Neuronal stem cell (in vitro differentiated cells): ENCODE results near the gene UQCRQ.

ENCODE experiments used
- DNase-seq: peaks from one replicate; pipeline ENCODE4 v3.0.0-alpha.2; 2013; ENCODE audit warnings: low spot score
- H2AFZ ChIP-seq: one replicate; pipeline ENCODE4 v1.6.1; 2013; ENCODE audit warnings: mild to moderate bottlenecking, low read length, inconsistent platforms
- H2AK5ac ChIP-seq: 2 replicates; pipeline ENCODE4 v1.6.1; 2013; ENCODE audit warnings: low read depth, mild to moderate bottlenecking, inconsistent platforms, low read length, moderate library complexity, mixed read lengths
- H2BK120ac ChIP-seq: 2 replicates; pipeline ENCODE4 v1.6.1; 2013; ENCODE audit warnings: low read depth, mild to moderate bottlenecking, inconsistent platforms, low read length, moderate library complexity, mixed read lengths
- H2BK12ac ChIP-seq: one replicate; pipeline ENCODE4 v1.6.1; 2013; ENCODE audit warnings: low read length, inconsistent platforms
- H2BK15ac ChIP-seq: 2 replicates; pipeline ENCODE4 v1.6.1; 2013; ENCODE audit warnings: mild to moderate bottlenecking, low read length, inconsistent platforms, mixed read lengths
- H2BK5ac ChIP-seq: one replicate; pipeline ENCODE4 v1.6.1; 2013; ENCODE audit warnings: inconsistent platforms, mild to moderate bottlenecking, low read length, moderate library complexity
- H3K14ac ChIP-seq: one replicate; pipeline ENCODE4 v1.6.1; 2013; ENCODE audit warnings: low read length, inconsistent platforms
- H3K18ac ChIP-seq: 2 replicates; pipeline ENCODE4 v1.6.1; 2013; ENCODE audit warnings: low read length, inconsistent platforms
- H3K23ac ChIP-seq: 2 replicates; pipeline ENCODE4 v1.6.1; 2013; ENCODE audit warnings: low read depth, mild to moderate bottlenecking, mixed read lengths, low read length, inconsistent platforms; ENCODE audit not compliant: poor library complexity
- H3K27ac ChIP-seq: replicated peaks from 3 replicates; pipeline ENCODE4 v1.5.1; 2013; ENCODE audit warnings: low read length, inconsistent platforms
- H3K27me3 ChIP-seq, 3 experiments: 2 replicates each; pipeline ENCODE4 v1.6.1; 2013; ENCODE audit warnings: low read length in 3 of 3, mild to moderate bottlenecking in 2 of 3, inconsistent platforms in 1 of 3, low read depth in 1 of 3, mixed read lengths in 1 of 3, moderate library complexity in 1 of 3; ENCODE audit not compliant: control insufficient read depth in 3 of 3, insufficient read depth in 3 of 3
- H3K36me3 ChIP-seq, 2 donors: replicated peaks in 1 of 2; 2 replicates each; pipeline ENCODE4 v1.6.1; 2013; ENCODE audit warnings: low read length in 2 of 2; ENCODE audit not compliant: control insufficient read depth in 2 of 2, insufficient read depth in 2 of 2
- H3K4ac ChIP-seq: 2 replicates; pipeline ENCODE4 v1.6.1; 2013; ENCODE audit warnings: inconsistent platforms, mild to moderate bottlenecking, low read length, moderate library complexity
- H3K4me1 ChIP-seq, 2 donors: 1 replicate in 1 of 2; 2 replicates in 1 of 2; pipeline ENCODE4 v1.6.1; 2013; ENCODE audit warnings: low read length in 2 of 2, low read depth in 1 of 2; ENCODE audit not compliant: control insufficient read depth in 2 of 2, insufficient read depth in 1 of 2
- H3K4me2 ChIP-seq: one replicate; pipeline ENCODE4 v1.6.1; 2013; ENCODE audit warnings: mild to moderate bottlenecking, low read length, inconsistent platforms; ENCODE audit not compliant: insufficient read depth, poor library complexity, severe bottlenecking
- H3K4me3 ChIP-seq, 2 donors: 2 replicates each; pipeline ENCODE4 v1.5.1; 2013; ENCODE audit warnings: low read length in 2 of 2, mild to moderate bottlenecking in 2 of 2, inconsistent platforms in 1 of 2, moderate library complexity in 1 of 2
- H3K79me1 ChIP-seq: one replicate; pipeline ENCODE4 v1.6.1; 2013; ENCODE audit warnings: low read depth, mild to moderate bottlenecking, inconsistent platforms, low read length, moderate library complexity
- H3K9ac ChIP-seq: one replicate; pipeline ENCODE4 v1.6.1; 2013; ENCODE audit warnings: mild to moderate bottlenecking, low read depth, low read length, inconsistent platforms; ENCODE audit not compliant: poor library complexity
- H3K9me3 ChIP-seq, 2 donors: replicated peaks in 1 of 2; 2 replicates each; pipeline versions ENCODE3 to v1.6.1; 2013; ENCODE audit warnings: low read length in 2 of 2, mild to moderate bottlenecking in 2 of 2, inconsistent platforms in 1 of 2, low read depth in 1 of 2, mixed read lengths in 1 of 2, moderate library complexity in 1 of 2; ENCODE audit not compliant: control insufficient read depth in 2 of 2, insufficient read depth in 1 of 2
- H4K8ac ChIP-seq: one replicate; pipeline ENCODE4 v1.6.1; 2013; ENCODE audit warnings: low read depth, mild to moderate bottlenecking, inconsistent platforms, low read length, moderate library complexity
- H4K91ac ChIP-seq: one replicate; pipeline ENCODE4 v1.6.1; 2013; ENCODE audit warnings: low read length, low read depth, mild to moderate bottlenecking, inconsistent platforms; ENCODE audit not compliant: poor library complexity
- WGBS, 2 donors: extraction: QIAGEN DNeasy Blood & Tissue Kit; methylation state at CpG; one replicate each; pipeline ENCODE4 v1.1.7; 2013; ENCODE audit warnings: missing lambda C conversion rate in 2 of 2, mixed read lengths in 1 of 2; ENCODE audit not compliant: insufficient read length in 2 of 2, insufficient replicate concordance in 1 of 2; ENCODE audit errors: extremely low coverage in 2 of 2; 5-methylcytosine and 5-hydroxymethylcytosine counted together

UQCRQ gene

GRCh38 chr5:132840313-132840712 lies 26.1 kb upstream of the UQCRQ start:
- peaks cover 0 to 6% of the 10 kb centered on the region in 2 donors for H3K4me1 ChIP-seq
- no peak overlapping the region for H3K4ac ChIP-seq
- no peak overlapping the region for H4K8ac ChIP-seq
- peaks cover 0 to 40% (median 0%) of the 10 kb centered on the region in 3 experiments for H3K27me3 ChIP-seq
- H2BK120ac ChIP-seq: no peak overlapping the region
- no peak overlapping the region for H4K91ac ChIP-seq
- no peak overlapping the region for H3K9ac ChIP-seq
- H2BK5ac ChIP-seq: no peak overlapping the region
- no peak overlapping the region for H2BK12ac ChIP-seq
- H3K14ac ChIP-seq: no peak overlapping the region
- H2AFZ ChIP-seq: no peak overlapping the region
- no peak overlapping the region for H3K18ac ChIP-seq
- no peaks in the 10 kb centered on the region for H3K36me3 ChIP-seq
- no peaks in the 10 kb centered on the region for H3K9me3 ChIP-seq
- no peaks in the 10 kb centered on the region for H3K79me1 ChIP-seq
- no peak overlapping the region for H2BK15ac ChIP-seq
- no peak overlapping the region for H2AK5ac ChIP-seq
- no peak overlapping the region for H3K4me2 ChIP-seq
- whole genome bisulfite sequencing, 2 donors: no CpG with 5 or more reads among the region's 3 CpGs
- H3K4me3 ChIP-seq: no peak overlapping the region
- DNase-seq: no peak
- H3K27ac ChIP-seq: no peak overlapping the region
- no peak overlapping the region for H3K23ac ChIP-seq

GRCh38 chr5:132840896-132841295 lies 25.5 kb upstream of the UQCRQ start:
- H3K4me3 ChIP-seq: no peak overlapping the region

GRCh38 chr5:132841305-132841704 lies 25.1 kb upstream of the UQCRQ start:
- no CpG with 5 or more reads among the region's 4 CpGs for WGBS, 2 donors
- H3K9ac ChIP-seq: no peak overlapping the region
- no peaks in the 10 kb centered on the region for H3K79me1 ChIP-seq
- no peak overlapping the region for H2BK5ac ChIP-seq
- H2BK120ac ChIP-seq: no peak overlapping the region
- H3K4me1 ChIP-seq: peaks cover 0 to 6% of the 10 kb centered on the region in 2 donors
- no peak overlapping the region for H2AFZ ChIP-seq
- H3K27me3 ChIP-seq: peaks cover 0 to 35% (median 0%) of the 10 kb centered on the region in 3 experiments
- H3K27ac ChIP-seq: no peak overlapping the region
- no peak overlapping the region for H3K18ac ChIP-seq
- H2BK12ac ChIP-seq: no peak overlapping the region
- no peak overlapping the region for H2BK15ac ChIP-seq
- H3K36me3 ChIP-seq: no peaks in the 10 kb centered on the region
- H3K4ac ChIP-seq: no peak overlapping the region
- H3K9me3 ChIP-seq: no peaks in the 10 kb centered on the region
- no peak overlapping the region for H3K14ac ChIP-seq
- no peak overlapping the region for H4K91ac ChIP-seq
- H2AK5ac ChIP-seq: no peak overlapping the region
- no peak overlapping the region for H4K8ac ChIP-seq
- H3K23ac ChIP-seq: no peak overlapping the region
- no peak overlapping the region for H3K4me2 ChIP-seq
- H3K4me3 ChIP-seq: no peak overlapping the region
- DNase-seq: no peak

More at GRCh38 chr5:132840896-132841295, 25.5 kb upstream of the UQCRQ start:
- Histone ChIP-seq H3K4me2 (no peak overlapping the region), H4K91ac (no peak overlapping the region), H2BK5ac (no peak overlapping the region), H3K14ac (no peak overlapping the region), H2BK15ac (no peak overlapping the region), H2BK120ac (no peak overlapping the region), H2BK12ac (no peak overlapping the region), H3K4ac (no peak overlapping the region), H3K9ac (no peak overlapping the region), H3K23ac (no peak overlapping the region), H3K79me1 (no peaks in the 10 kb centered on the region), H3K9me3 (no peaks in the 10 kb centered on the region), H3K36me3 (no peaks in the 10 kb centered on the region), H4K8ac (no peak overlapping the region), H3K27me3 (peaks cover 0 to 35% (median 0%) of the 10 kb centered on the region in 3 experiments), H2AFZ (no peak overlapping the region), H3K4me1 (peaks cover 0 to 6% of the 10 kb centered on the region in 2 donors), H3K18ac (no peak overlapping the region), H2AK5ac (no peak overlapping the region), H3K27ac (no peak overlapping the region)
- WGBS, 2 donors: no CpG with 5 or more reads among the region's 1 CpG
- DNase-seq: no peak

GRCh38 chr5:132848270-132848669 lies 18.2 kb upstream of the UQCRQ start:
- Histone ChIP-seq H3K4me2 (no peak overlapping the region), H4K8ac (no peak overlapping the region), H3K27ac (no peak overlapping the region), H3K14ac (no peak overlapping the region), H3K27me3 (peaks cover 0 to 26% (median 0%) of the 10 kb centered on the region in 3 experiments), H2BK15ac (no peak overlapping the region), H2BK5ac (no peak overlapping the region), H2BK12ac (no peak overlapping the region), H3K9ac (no peak overlapping the region), H3K36me3 (no peaks in the 10 kb centered on the region), H3K4ac (no peak overlapping the region), H2AK5ac (no peak overlapping the region), H3K79me1 (no peaks in the 10 kb centered on the region), H2BK120ac (no peak overlapping the region), H3K18ac (no peak overlapping the region), H3K4me3 (no peak overlapping the region), H4K91ac (no peak overlapping the region), H3K4me1 (no peaks in the 10 kb centered on the region), H3K23ac (no peak overlapping the region), H2AFZ (no peak overlapping the region), H3K9me3 (no peaks in the 10 kb centered on the region)
- no CpG with 5 or more reads among the region's 8 CpGs for WGBS, 2 donors
- DNase-seq: no peak
